ENCODE data around the gene RNF115.
A peak's percentile ranks its signal among the peaks of the same experiment; 100 is the strongest.

The RNF115 gene

GRCh38 chr1:145849356-145850160 is 25.7 kb upstream of the RNF115 start:
- H4K20me1 ChIP-seq (ENCODE audit: low read depth, low read length), result no peaks in the 10 kb centered on the region
- no peak overlapping the region for H2AFZ ChIP-seq (ENCODE audit: low read depth, low read length, severe bottlenecking)
- H3K9me2 ChIP-seq (replicated peaks; ENCODE audit: insufficient read depth, low read length), result no peaks in the 10 kb centered on the region
- H3K4me2 ChIP-seq (ENCODE audit: low read depth, low read length, poor library complexity, severe bottlenecking), result no peak overlapping the region
- TF ChIP-seq CTCF (IDR thresholded peaks at IDR 0.05; ENCODE audit: insufficient read depth, low read length, poor library complexity, severe bottlenecking) (peak; percentile 32), EZH2phosphoT487 (conservative IDR thresholded peaks at IDR 0.05; ENCODE audit: low read length) (no peak)
- no peak overlapping the region for H3K4me3 ChIP-seq (ENCODE audit: insufficient read depth, low read length, poor library complexity, severe bottlenecking)
- no peak overlapping the region for H3K27ac ChIP-seq (ENCODE audit: low read depth, low read length)
- no peaks in the 10 kb centered on the region for H3K27me3 ChIP-seq (ENCODE audit: low read length)
- no peaks in the 10 kb centered on the region for H3K36me3 ChIP-seq (ENCODE audit: low read length)
- no peak overlapping the region for H3K9ac ChIP-seq (ENCODE audit: low read length)
- H3K9me3 ChIP-seq (ENCODE audit: insufficient read depth, low read length), result no peaks in the 10 kb centered on the region
- H3K79me2 ChIP-seq (ENCODE audit: insufficient read depth, low read length), result no peaks in the 10 kb centered on the region
- peaks cover 14% of the 10 kb centered on the region for H3F3A ChIP-seq (ENCODE audit: insufficient read depth)

GRCh38 chr1:145847827-145848226 is 23.9 kb upstream of the RNF115 start:
- H3K4me3 ChIP-seq (ENCODE audit: insufficient read depth, low read length, poor library complexity, severe bottlenecking), result no peak overlapping the region
- peaks cover 31% of the 10 kb centered on the region for H3F3A ChIP-seq (ENCODE audit: insufficient read depth)
- H3K27me3 ChIP-seq (ENCODE audit: low read length), result no peaks in the 10 kb centered on the region
- H3K79me2 ChIP-seq (ENCODE audit: insufficient read depth, low read length), result no peaks in the 10 kb centered on the region
- H2AFZ ChIP-seq (ENCODE audit: low read depth, low read length, severe bottlenecking), result no peak overlapping the region
- no peak overlapping the region for H3K4me2 ChIP-seq (ENCODE audit: low read depth, low read length, poor library complexity, severe bottlenecking)
- peaks cover 3% of the 10 kb centered on the region; the same call in 1 of the 2 replicates for H3K36me3 ChIP-seq (ENCODE audit: low read length)
- H4K20me1 ChIP-seq (ENCODE audit: low read depth, low read length), result no peaks in the 10 kb centered on the region
- H3K9me2 ChIP-seq (replicated peaks; ENCODE audit: insufficient read depth, low read length), result no peaks in the 10 kb centered on the region
- TF ChIP-seq EZH2phosphoT487 (conservative IDR thresholded peaks at IDR 0.05; ENCODE audit: low read length) (no peak), CTCF (IDR thresholded peaks at IDR 0.05; ENCODE audit: insufficient read depth, low read length, poor library complexity, severe bottlenecking) (no peak)
- no peaks in the 10 kb centered on the region for H3K9me3 ChIP-seq (ENCODE audit: insufficient read depth, low read length)
- H3K27ac ChIP-seq (ENCODE audit: low read depth, low read length), result no peak overlapping the region
- H3K9ac ChIP-seq (ENCODE audit: low read length), result no peak overlapping the region

GRCh38 chr1:145846201-145846612 is 22.3 kb upstream of the RNF115 start:
- Histone ChIP-seq H3K27ac (ENCODE audit: low read depth, low read length) (peak overlapping the region; percentile 67; the same call in 1 of the 2 replicates), H3F3A (ENCODE audit: insufficient read depth) (peaks cover 34% of the 10 kb centered on the region), H3K9me3 (ENCODE audit: insufficient read depth, low read length) (no peaks in the 10 kb centered on the region), H3K4me2 (ENCODE audit: low read depth, low read length, poor library complexity, severe bottlenecking) (peak overlapping the region; percentile 49), H3K79me2 (ENCODE audit: insufficient read depth, low read length) (no peaks in the 10 kb centered on the region), H3K9ac (ENCODE audit: low read length) (peak overlapping the region; percentile 51), H2AFZ (ENCODE audit: low read depth, low read length, severe bottlenecking) (peak overlapping the region; percentile 29), H3K9me2 (replicated peaks; ENCODE audit: insufficient read depth, low read length) (no peaks in the 10 kb centered on the region), H3K36me3 (ENCODE audit: low read length) (peaks cover 12% of the 10 kb centered on the region), H3K27me3 (ENCODE audit: low read length) (no peaks in the 10 kb centered on the region), H4K20me1 (ENCODE audit: low read depth, low read length) (no peaks in the 10 kb centered on the region), H3K4me3 (ENCODE audit: insufficient read depth, low read length, poor library complexity, severe bottlenecking) (peak overlapping the region; percentile 46)
- TF ChIP-seq EZH2phosphoT487 (conservative IDR thresholded peaks at IDR 0.05; ENCODE audit: low read length) (no peak), CTCF (IDR thresholded peaks at IDR 0.05; ENCODE audit: insufficient read depth, low read length, poor library complexity, severe bottlenecking) (peak; percentile 25)

Data from SU-DHL-6 (cell line).